IMR-90 (cell line): ENCODE data around the gene MLF2. TPM values are rescaled to one million over a fixed set of nuclear protein-coding genes. Genes with fewer than 3 reads are reported as not detected.

Experiments used
- ATAC-seq: fragments of 200-7000 bp; cut with Tn5 transposase; 2 replicates; pipeline ENCODE4 v1.9.1; 2020; ENCODE audit warnings: low read depth, mild to moderate bottlenecking, moderate library complexity
- BruUV-seq: library from RNA; stranded (reverse); fragments of 400-500 nt; replicated peaks from 2 replicates; lab custom pipeline; 2021; lab: Mats Ljungman, UMichigan
- CTCF ChIA-PET: fragments of 300-600 bp; formaldehyde crosslinking; extraction: SDS; loops from one replicate; lab custom pipeline; 2021; ENCODE audit warnings: antibody characterized with exemption; lab: Yijun Ruan, JAX
- POLR2A ChIA-PET: fragments of 300-600 bp; sonication (Branson Sonifier 250); formaldehyde crosslinking; loops from one replicate; lab custom pipeline; 2022; ENCODE audit warnings: antibody characterized with exemption; ENCODE audit not compliant: unreplicated experiment; lab: Charles Lee
- DNase-seq: peaks from one replicate; pipeline ENCODE4 v3.0.0; 2013
- H2AFZ ChIP-seq: replicated peaks from 2 replicates; pipeline ENCODE3; 2013; ENCODE audit warnings: low read length, mild to moderate bottlenecking; ENCODE audit not compliant: poor library complexity
- H2AK5ac ChIP-seq: 2 replicates; pipeline ENCODE4 v1.6.1; 2013; ENCODE audit warnings: low read depth, low read length, inconsistent platforms
- H2AK9ac ChIP-seq: replicated peaks from 2 replicates; pipeline ENCODE3; 2013; ENCODE audit warnings: mild to moderate bottlenecking, low read depth, low read length, moderate library complexity; ENCODE audit not compliant: poor library complexity
- H2BK120ac ChIP-seq: 2 replicates; pipeline ENCODE4 v1.6.1; 2013; ENCODE audit warnings: low read depth, low read length, inconsistent platforms
- H2BK15ac ChIP-seq: 3 replicates; pipeline ENCODE4 v1.6.1; 2013; ENCODE audit warnings: low read depth, low read length, inconsistent platforms
- H2BK20ac ChIP-seq: 2 replicates; pipeline ENCODE4 v1.6.1; 2013; ENCODE audit warnings: low read depth, mild to moderate bottlenecking, inconsistent platforms, low read length, moderate library complexity
- H2BK5ac ChIP-seq: 2 replicates; pipeline ENCODE4 v1.6.1; 2013; ENCODE audit warnings: mild to moderate bottlenecking, low read depth, low read length, inconsistent platforms; ENCODE audit not compliant: poor library complexity, severe bottlenecking
- H3K14ac ChIP-seq: replicated peaks from 2 replicates; pipeline ENCODE4 v1.6.1; 2013; ENCODE audit warnings: low read depth, low read length, inconsistent platforms
- H3K18ac ChIP-seq: 2 replicates; pipeline ENCODE4 v1.6.1; 2013; ENCODE audit warnings: low read depth, low read length, control low read depth
- H3K23ac ChIP-seq: 2 replicates; pipeline ENCODE4 v1.6.1; 2013; ENCODE audit warnings: low read depth, low read length, inconsistent platforms
- H3K27ac ChIP-seq: 2 replicates; pipeline ENCODE4 v1.5.1; 2013; ENCODE audit warnings: mild to moderate bottlenecking, control low read depth, low read length; ENCODE audit not compliant: insufficient read depth
- H3K27me3 ChIP-seq: 2 replicates; pipeline ENCODE4 v1.6.1; 2013; ENCODE audit warnings: low read length; ENCODE audit not compliant: control insufficient read depth, insufficient read depth
- H3K36me3 ChIP-seq: 2 replicates; pipeline ENCODE4 v1.6.1; 2013; ENCODE audit warnings: low read length, mixed read lengths; ENCODE audit not compliant: control insufficient read depth, insufficient read depth
- H3K4ac ChIP-seq: 2 replicates; pipeline ENCODE4 v1.6.1; 2013; ENCODE audit warnings: low read depth, low read length, inconsistent platforms
- H3K4me1 ChIP-seq: 2 replicates; pipeline ENCODE4 v1.6.1; 2013; ENCODE audit warnings: low read length, mixed read lengths; ENCODE audit not compliant: control insufficient read depth, insufficient read depth
- H3K4me2 ChIP-seq: 2 replicates; pipeline ENCODE4 v1.6.1; 2013; ENCODE audit warnings: low read depth, mild to moderate bottlenecking, control low read depth, low read length, moderate library complexity
- H3K4me3 ChIP-seq: 2 replicates; pipeline ENCODE4 v1.5.1; 2013; ENCODE audit warnings: low read depth, mild to moderate bottlenecking, control low read depth, low read length, moderate library complexity; ENCODE audit not compliant: insufficient read depth
- H3K56ac ChIP-seq: 2 replicates; pipeline ENCODE4 v1.6.1; 2013; ENCODE audit warnings: low read length, inconsistent platforms; ENCODE audit not compliant: insufficient read depth; ENCODE audit errors: extremely low read depth
- H3K79me1 ChIP-seq, 2 experiments: 2 replicates each; pipeline ENCODE4 v1.6.1; 2013; ENCODE audit warnings: low read length in 2 of 2, inconsistent platforms in 1 of 2, low read depth in 1 of 2
- H3K9ac ChIP-seq: 2 replicates; pipeline ENCODE4 v1.6.1; 2013; ENCODE audit warnings: low read depth, low read length, control low read depth
- H3K9me1 ChIP-seq: 2 replicates; pipeline ENCODE4 v1.6.1; 2013; ENCODE audit warnings: low read length, inconsistent platforms; ENCODE audit not compliant: insufficient read depth
- H3K9me3 ChIP-seq: 2 replicates; pipeline ENCODE4 v1.6.1; 2013; ENCODE audit warnings: low read length; ENCODE audit not compliant: control insufficient read depth, insufficient read depth
- H4K20me1 ChIP-seq: 2 replicates; pipeline ENCODE4 v1.6.1; 2013; ENCODE audit warnings: low read length, inconsistent platforms; ENCODE audit not compliant: insufficient read depth
- H4K5ac ChIP-seq: 2 replicates; pipeline ENCODE4 v1.6.1; 2013; ENCODE audit warnings: mild to moderate bottlenecking, low read depth, low read length, control low read depth
- H4K8ac ChIP-seq, 2 experiments: 2 replicates each; pipeline ENCODE4 v1.6.1; 2013; ENCODE audit warnings: low read depth in 2 of 2, low read length in 2 of 2, control low read depth in 1 of 2, inconsistent platforms in 1 of 2
- H4K91ac ChIP-seq: 2 replicates; pipeline ENCODE4 v1.6.1; 2013; ENCODE audit warnings: low read depth, low read length, inconsistent platforms; ENCODE audit not compliant: insufficient read depth
- BHLHE40 ChIP-seq: fragments of 150-350 bp; IDR thresholded peaks from 2 replicates; pipeline ENCODE4 v1.6.1; 2016; ENCODE audit warnings: mild to moderate bottlenecking, low read depth, low read length
- CEBPB ChIP-seq: IDR thresholded peaks from 2 replicates; pipeline ENCODE4 v1.6.1; 2012; ENCODE audit warnings: low read depth, low read length, improper control_type of control experiment
- CHD1 ChIP-seq: IDR thresholded peaks from 2 replicates; pipeline ENCODE4 v1.6.1; 2012; ENCODE audit warnings: low read depth, low read length, improper control_type of control experiment
- ELK1 ChIP-seq: fragments of 150-350 bp; IDR thresholded peaks from 2 replicates; pipeline ENCODE4 v1.6.1; 2016; ENCODE audit warnings: low read depth, mild to moderate bottlenecking, low read length, moderate library complexity, borderline replicate concordance
- FOS ChIP-seq: fragments of 150-350 bp; IDR thresholded peaks from 2 replicates; pipeline ENCODE4 v1.6.1; 2016; ENCODE audit warnings: low read depth, low read length
- MAFK ChIP-seq: IDR thresholded peaks from 2 replicates; pipeline ENCODE4 v1.6.1; 2012; ENCODE audit warnings: low read depth, low read length, improper control_type of control experiment
- MAZ ChIP-seq: IDR thresholded peaks from 2 replicates; pipeline ENCODE4 v1.6.1; 2012; ENCODE audit warnings: low read depth, mild to moderate bottlenecking, low read length, improper control_type of control experiment, moderate library complexity, borderline replicate concordance
- MXI1 ChIP-seq: IDR thresholded peaks from 2 replicates; pipeline ENCODE4 v1.6.1; 2012; ENCODE audit warnings: low read depth, mild to moderate bottlenecking, low read length, moderate library complexity, borderline replicate concordance
- NFE2L2 ChIP-seq: fragments of 150-350 bp; IDR thresholded peaks from 2 replicates; pipeline ENCODE4 v1.6.1; 2016; ENCODE audit warnings: low read depth, mild to moderate bottlenecking, low read length
- POLR2A ChIP-seq: IDR thresholded peaks from 2 replicates; pipeline ENCODE4 v1.6.1; 2012; ENCODE audit warnings: mild to moderate bottlenecking, low read depth, low read length
- RCOR1 ChIP-seq: IDR thresholded peaks from 2 replicates; pipeline ENCODE4 v1.6.1; 2012; ENCODE audit warnings: mild to moderate bottlenecking, low read length, improper control_type of control experiment; ENCODE audit not compliant: insufficient replicate concordance
- RFX5 ChIP-seq: IDR thresholded peaks from 2 replicates; pipeline ENCODE4 v1.8.0; 2012; ENCODE audit warnings: low read depth, mild to moderate bottlenecking, low read length, moderate library complexity
- SMC3 ChIP-seq: fragments of 150-350 bp; IDR thresholded peaks from 2 replicates; pipeline ENCODE4 v1.6.1; 2016; ENCODE audit warnings: low read depth, mild to moderate bottlenecking, antibody characterized with exemption, low read length, moderate library complexity
- USF2 ChIP-seq: fragments of 150-350 bp; IDR thresholded peaks from 2 replicates; pipeline ENCODE4 v1.6.1; 2017; ENCODE audit warnings: mild to moderate bottlenecking, antibody characterized with exemption, low read length, low read depth
- WGBS, 2 experiments: methylation state at CpG; one replicate each; pipeline versions ENCODE4 v1.1.5 to v1.1.7; 2013; ENCODE audit warnings: missing lambda C conversion rate in 2 of 2; ENCODE audit not compliant: insufficient read length in 1 of 2; ENCODE audit errors: extremely low coverage in 2 of 2; 5-methylcytosine and 5-hydroxymethylcytosine counted together
- dilution Hi-C: fragments of 300-500 bp; cut with HindIII; formaldehyde crosslinking; loops from one replicate; pipeline ENCODE4 v1.14.3; 2018; ENCODE audit warnings: low sequenced_read_pairs; ENCODE audit not compliant: unreplicated experiment
- in situ Hi-C: fragments of 300-500 bp; cut with MboI; formaldehyde crosslinking; loops from 3 replicates; pipeline ENCODE4 v1.14.3; 2019; ENCODE audit warnings: low sequenced_read_pairs, inconsistent platforms, mixed read lengths
- intact Hi-C: fragments of 100-400 bp; cut with micrococcal nuclease; formaldehyde crosslinking; loops from 2 replicates; pipeline ENCODE4 v1.10.0; 2022
- polyA plus RNA-seq, 3 experiments: library from polyadenylated mRNA; depleted of rRNA; stranded (reverse); fragments of >200 nt; gene quantifications; 2 replicates each; pipeline ENCODE4 v1.2.3, GENCODE V29; 2012; ENCODE audit warnings: low replicate concordance in 1 of 3
- total RNA-seq: library from RNA; depleted of rRNA; stranded (reverse); fragments of >200 nt; gene quantifications from 2 replicates; pipeline ENCODE4 v1.2.3, GENCODE V29; 2012
- TF ChIP-seq, protein P1 (sequence below): conservative IDR thresholded peaks from 2 replicates; pipeline ENCODE4 v1.5.1; 2012; ENCODE audit warnings: mild to moderate bottlenecking, low read depth, low read length, improper control_type of control experiment

Gene MLF2
- total and polyA plus RNA-seq, 2 of the 4 experiments (the other 2 are of a cell fraction), result 236 to 403 TPM

GRCh38 chr12:6759741-6760140, 6.8 kb upstream of the MLF2 start:
- CTCF ChIA-PET, result no interaction called here
- POLR2A ChIA-PET, result interaction anchor here (0.6 kb wide), 1 partner anchor 29 kb away, joined by 3 read pairs; no protein-coding TSS in a partner anchor
- in situ Hi-C loops, result no loop called here

More at GRCh38 chr12:6759741-6760140, 6.8 kb upstream of the MLF2 start:
- dilution Hi-C loops, result no loop called here
- Histone ChIP-seq H4K5ac (no peak overlapping the region), H3K4me3 (no peak overlapping the region), H2BK15ac (no peak overlapping the region), H4K20me1 (no peaks in the 10 kb centered on the region), H4K8ac (no peak overlapping the region), H3K56ac (no peak overlapping the region), H4K91ac (no peak overlapping the region), H3K14ac (no peak overlapping the region), H3K4me1 (peaks cover 2% of the 10 kb centered on the region; the same call in 1 of the 2 replicates), H3K79me1 (peaks cover 11 to 16% of the 10 kb centered on the region in 2 experiments; a peak in 2 of 4 replicates), H3K23ac (no peak overlapping the region), H3K18ac (no peak overlapping the region), H3K36me3 (no peaks in the 10 kb centered on the region), H3K9ac (no peak overlapping the region), H3K9me1 (peaks cover 13% of the 10 kb centered on the region), H3K27ac (no peak overlapping the region), H3K9me3 (no peaks in the 10 kb centered on the region), H2AFZ (peak overlapping the region; percentile 8), H2AK9ac (peak overlapping the region; percentile 10), H2AK5ac (no peak overlapping the region), H3K4ac (no peak overlapping the region), H2BK120ac (no peak overlapping the region), H2BK20ac (no peak overlapping the region), H3K4me2 (no peak overlapping the region), H2BK5ac (no peak overlapping the region), H3K27me3 (no peaks in the 10 kb centered on the region)
- intact Hi-C loops, result loop anchor here (10.0 kb wide), 1 partner anchor 145 kb away; no protein-coding TSS in a partner anchor
- TF ChIP-seq RCOR1 (no peak), ELK1 (no peak), NFE2L2 (no peak), SMC3 (no peak), USF2 (no peak), POLR2A (no peak), FOS (no peak), MAZ (no peak), MXI1 (no peak), RFX5 (no peak), MAFK (no peak), BHLHE40 (no peak), CEBPB (no peak), CHD1 (no peak)
- TF ChIP-seq, protein P1, sequence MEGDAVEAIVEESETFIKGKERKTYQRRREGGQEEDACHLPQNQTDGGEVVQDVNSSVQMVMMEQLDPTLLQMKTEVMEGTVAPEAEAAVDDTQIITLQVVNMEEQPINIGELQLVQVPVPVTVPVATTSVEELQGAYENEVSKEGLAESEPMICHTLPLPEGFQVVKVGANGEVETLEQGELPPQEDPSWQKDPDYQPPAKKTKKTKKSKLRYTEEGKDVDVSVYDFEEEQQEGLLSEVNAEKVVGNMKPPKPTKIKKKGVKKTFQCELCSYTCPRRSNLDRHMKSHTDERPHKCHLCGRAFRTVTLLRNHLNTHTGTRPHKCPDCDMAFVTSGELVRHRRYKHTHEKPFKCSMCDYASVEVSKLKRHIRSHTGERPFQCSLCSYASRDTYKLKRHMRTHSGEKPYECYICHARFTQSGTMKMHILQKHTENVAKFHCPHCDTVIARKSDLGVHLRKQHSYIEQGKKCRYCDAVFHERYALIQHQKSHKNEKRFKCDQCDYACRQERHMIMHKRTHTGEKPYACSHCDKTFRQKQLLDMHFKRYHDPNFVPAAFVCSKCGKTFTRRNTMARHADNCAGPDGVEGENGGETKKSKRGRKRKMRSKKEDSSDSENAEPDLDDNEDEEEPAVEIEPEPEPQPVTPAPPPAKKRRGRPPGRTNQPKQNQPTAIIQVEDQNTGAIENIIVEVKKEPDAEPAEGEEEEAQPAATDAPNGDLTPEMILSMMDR, result no peak
- DNase-seq, result no peak
- ATAC-seq, result no peak
- no TSS peak for BruUV-seq
- WGBS, 2 experiments, result 60% methylated on average over 3 of the region's 5 CpGs; no CpG with 5 or more reads in 1 of the 2 experiments
